ENCODE results near the gene TTC21B. TPM values are rescaled to one million over a fixed set of nuclear protein-coding genes. Genes with fewer than 3 reads are reported as not detected.

TTC21B gene
- total and polyA plus RNA-seq, 9 of the 15 experiments (the other 6 are each of a cell fraction or from before 2014, with no cell fraction given) = 5.2 to 34.9 (median 18.5) TPM

- TF ChIP-seq POLR2H (tag; IDR thresholded peaks at IDR 0.05; ENCODE audit: low read depth) (no peak), ZEB2 (IDR thresholded peaks at IDR 0.05) (no peak), FOXK2 (conservative IDR thresholded peaks at IDR 0.05 in 1 of 2, IDR thresholded peaks at IDR 0.05 in 1 of 2; ENCODE audit: low read depth in 2 of 2) (no peak), PREB (CRISPR knock-in tag; IDR thresholded peaks at IDR 0.05) (no peak), FOXP4 (CRISPR knock-in tag; IDR thresholded peaks at IDR 0.05; ENCODE audit: borderline replicate concordance) (no peak), ZNF134 (CRISPR knock-in tag; conservative IDR thresholded peaks at IDR 0.05) (no peak), SIRT6 (IDR thresholded peaks at IDR 0.05; ENCODE audit: low read depth, low read length) (no peak)
Observed at GRCh38 chr2:165893556-165893955, 60.0 kb downstream of the TTC21B start (continued).

- no peak overlapping the region for H3K9ac ChIP-seq (ENCODE audit: insufficient read depth in 1 of 2, low read depth in 2 of 2, low read length in 2 of 2)
- no TSS peak for BruUV-seq (replicated peaks)
- FAIRE-seq (no peak), DNase-seq (ENCODE audit: extremely low read depth in 1 of 4, low spot score in 3 of 4) (no peak), ATAC-seq (no peak)
- in situ Hi-C loops (cut with MboI) = no loop called here
- H3K4me1 ChIP-seq (replicated peaks in 1 of 2; ENCODE audit: control insufficient read depth in 2 of 2, insufficient read depth in 2 of 2, low read length in 2 of 2) = peaks cover 0 to 4% of the 10 kb centered on the region in 2 experiments; a peak in 1 of 5 replicates
- no peaks in the 10 kb centered on the region for H3K27me3 ChIP-seq (ENCODE audit: control insufficient read depth in 2 of 2, insufficient read depth in 2 of 2, low read length in 2 of 2)
- intact Hi-C loops (cut with micrococcal nuclease) = no loop called here
- POLR2A ChIA-PET = no interaction called here
- CTCF ChIA-PET (ENCODE audit: low intra/inter-chr PET ratio) = no interaction called here
- no peaks in the 10 kb centered on the region for H3K9me1 ChIP-seq (ENCODE audit: control insufficient read depth, insufficient read depth, low read length)
- peaks cover 63% of the 10 kb centered on the region for H3K36me3 ChIP-seq (ENCODE audit: control insufficient read depth, insufficient read depth, low read length)
- H3K27ac ChIP-seq (ENCODE audit: extremely low read depth, low read depth, low read length) = no peak overlapping the region
- no peak overlapping the region for H2AFZ ChIP-seq (ENCODE audit: low read depth, low read length)
- H3K9me3 ChIP-seq (replicated peaks; ENCODE audit: control insufficient read depth, insufficient read depth, low read depth, low read length) = no peaks in the 10 kb centered on the region
- TF ChIP-seq CREBBP (IDR thresholded peaks at IDR 0.05; ENCODE audit: low read depth, low read length) (no peak), KLF16 (IDR thresholded peaks at IDR 0.05) (no peak), ATF7 (IDR thresholded peaks at IDR 0.05) (no peak), DLX4 (CRISPR knock-in tag; IDR thresholded peaks at IDR 0.05) (no peak)
- 94% methylated on average over 6 of the region's 6 CpGs for WGBS (ENCODE audit: insufficient coverage, low coverage, missing lambda C conversion rate)
- no peaks in the 10 kb centered on the region for H4K20me1 ChIP-seq (replicated peaks; ENCODE audit: control insufficient read depth, insufficient read depth, low read length)
- H3K4me2 ChIP-seq (ENCODE audit: insufficient read depth, low read length) = no peak overlapping the region
- no peaks in the 10 kb centered on the region for H3K79me2 ChIP-seq (ENCODE audit: control insufficient read depth, insufficient read depth, low read length)
- no peak overlapping the region for H3K4me3 ChIP-seq
Observed at GRCh38 chr2:165892526-165892925, 61.0 kb downstream of the TTC21B start.

Measured in K562 (cell line).